AML-193 (cell line): ENCODE measurements around the gene JMJD7.

Source experiments
- DNase-seq, 2 experiments: peaks; one replicate each; lab custom pipeline; 2025; lab: John Stamatoyannopoulos, UW

The JMJD7 gene

GRCh38 chr15:41847206-41847605 lies 19.3 kb downstream of the JMJD7 start:
- DNase-seq: no peak

- no peak for DNase-seq
Observed at GRCh38 chr15:41847981-41848380, 20.1 kb downstream of the JMJD7 start.

GRCh38 chr15:41848631-41849030 lies 20.7 kb downstream of the JMJD7 start:
- DNase-seq: no peak

GRCh38 chr15:41849204-41849603 lies 21.3 kb downstream of the JMJD7 start:
- DNase-seq: no peak

- DNase-seq: no peak
Observed at GRCh38 chr15:41849861-41850260, 22.0 kb downstream of the JMJD7 start.

- DNase-seq: no peak
Observed at GRCh38 chr15:41850482-41851166, 22.7 kb downstream of the JMJD7 start.

- no peak for DNase-seq
Observed at GRCh38 chr15:41851167-41851523, 23.3 kb downstream of the JMJD7 start.

- no peak for DNase-seq
Observed at GRCh38 chr15:41851755-41852370, 24.0 kb downstream of the JMJD7 start.

- no peak for DNase-seq
Observed at GRCh38 chr15:41852736-41853590, 25.1 kb downstream of the JMJD7 start.

- DNase-seq: no peak
Observed at GRCh38 chr15:41853831-41854230, 25.9 kb downstream of the JMJD7 start.

- no peak for DNase-seq
Observed at GRCh38 chr15:41854443-41854842, 26.6 kb downstream of the JMJD7 start.

GRCh38 chr15:41855261-41855961 lies 27.5 kb downstream of the JMJD7 start:
- DNase-seq: no peak

GRCh38 chr15:41856262-41856661 lies 28.4 kb downstream of the JMJD7 start:
- no peak for DNase-seq

GRCh38 chr15:41856716-41857115 lies 28.8 kb downstream of the JMJD7 start:
- no peak for DNase-seq

GRCh38 chr15:41857316-41857715 lies 29.4 kb downstream of the JMJD7 start:
- no peak for DNase-seq

GRCh38 chr15:41858756-41859155 lies 30.9 kb downstream of the JMJD7 start:
- DNase-seq: no peak

GRCh38 chr15:41860049-41860828 lies 32.3 kb downstream of the JMJD7 start:
- DNase-seq: no peak

GRCh38 chr15:41861736-41862356 lies 34.0 kb downstream of the JMJD7 start:
- DNase-seq: no peak

- DNase-seq: no peak
Observed at GRCh38 chr15:41862515-41863116, 34.7 kb downstream of the JMJD7 start.

GRCh38 chr15:41865490-41866055 lies 37.7 kb downstream of the JMJD7 start:
- no peak for DNase-seq
